ENCODE results near the gene ZBED5. TPM values are rescaled to one million over a fixed set of nuclear protein-coding genes. Genes with fewer than 3 reads are reported as not detected.

Gene ZBED5
- total and polyA plus RNA-seq, 2 of the 4 experiments (the other 2 are of a cell fraction): 28.2 to 30.8 TPM

- Histone ChIP-seq H3K9me3 (ENCODE audit: control insufficient read depth, insufficient read depth, low read length) (no peaks in the 10 kb centered on the region), H3K18ac (ENCODE audit: low read depth, low read length) (no peak overlapping the region), H4K20me1 (ENCODE audit: insufficient read depth, low read length) (no peaks in the 10 kb centered on the region), H3K4me3 (ENCODE audit: insufficient read depth, low read depth, low read length) (no peak overlapping the region), H2BK5ac (ENCODE audit: low read depth, low read length, poor library complexity, severe bottlenecking) (no peak overlapping the region), H3K4me1 (ENCODE audit: control insufficient read depth, insufficient read depth, low read length) (0 out of 2 replicates have a peak, but pooled peaks cover 3% of the 10 kb centered on the region), H3K9ac (ENCODE audit: low read depth, low read length) (no peak overlapping the region), H2AFZ (replicated peaks; ENCODE audit: low read length, poor library complexity) (no peak overlapping the region), H2BK20ac (ENCODE audit: low read depth, low read length) (no peak overlapping the region), H3K27me3 (ENCODE audit: control insufficient read depth, insufficient read depth, low read length) (no peaks in the 10 kb centered on the region), H3K36me3 (ENCODE audit: control insufficient read depth, insufficient read depth, low read length) (no peaks in the 10 kb centered on the region), H3K79me1 (ENCODE audit: low read depth in 1 of 2, low read length in 2 of 2) (peaks cover 0 to 35% of the 10 kb centered on the region in 2 experiments), H2AK9ac (replicated peaks; ENCODE audit: low read depth, low read length, poor library complexity) (no peak overlapping the region), H3K56ac (ENCODE audit: extremely low read depth, insufficient read depth, low read length) (no peak overlapping the region), H3K4ac (ENCODE audit: low read depth, low read length) (no peak overlapping the region), H3K23ac (ENCODE audit: low read depth, low read length) (no peak overlapping the region), H4K5ac (ENCODE audit: low read depth, low read length) (no peak overlapping the region), H3K27ac (ENCODE audit: insufficient read depth, low read length) (no peak overlapping the region), H2AK5ac (ENCODE audit: low read depth, low read length) (no peak overlapping the region), H4K8ac (ENCODE audit: low read depth in 2 of 2, low read length in 2 of 2) (no peak overlapping the region), H2BK15ac (ENCODE audit: low read depth, low read length) (no peak overlapping the region), H4K91ac (ENCODE audit: insufficient read depth, low read depth, low read length) (no peak overlapping the region), H2BK120ac (ENCODE audit: low read depth, low read length) (no peak overlapping the region), H3K4me2 (ENCODE audit: low read depth, low read length) (no peak overlapping the region), H3K14ac (replicated peaks; ENCODE audit: low read depth, low read length) (no peak overlapping the region), H3K9me1 (ENCODE audit: insufficient read depth, low read length) (no peaks in the 10 kb centered on the region)
- no peak for ATAC-seq (ENCODE audit: low read depth)
- WGBS, 2 experiments (ENCODE audit: extremely low coverage in 2 of 2, insufficient read length in 1 of 2): 86% methylated on average over 1 of the region's 1 CpG; no CpG with 5 or more reads in 1 of the 2 experiments
- no peak for DNase-seq
- in situ Hi-C loops (cut with MboI; ENCODE audit: low sequenced_read_pairs) (no loop called here), intact Hi-C loops (cut with micrococcal nuclease) (no loop called here), dilution Hi-C loops (cut with HindIII; ENCODE audit: low sequenced_read_pairs, unreplicated experiment) (no loop called here)
- TF ChIP-seq FOS (IDR thresholded peaks at IDR 0.05; ENCODE audit: low read depth, low read length): no peak
- TF ChIP-seq RAD21 (IDR thresholded peaks at IDR 0.05; ENCODE audit: low read length): no peak
- TF ChIP-seq MAZ (IDR thresholded peaks at IDR 0.05; ENCODE audit: borderline replicate concordance, low read depth, low read length): no peak
- ChIA-PET CTCF (no interaction called here), POLR2A (ENCODE audit: unreplicated experiment) (no interaction called here)
- BruUV-seq (replicated peaks): no TSS peak
These were observed 4.6 kb upstream of the ZBED5 start for GRCh38 chr11:10862446-10862845.
